Testis (tissue), 3 donors: ENCODE measurements around the gene TBC1D22A. TPM values are rescaled to one million over a fixed set of nuclear protein-coding genes. Genes with fewer than 3 reads are reported as not detected.

Experiments
- DNase-seq: peaks from one replicate; pipeline ENCODE4 v3.0.0-alpha.2; 2019
- H3K27ac ChIP-seq, 2 donors: fragments of 200-600 bp; sonication (generic); one replicate each; pipeline ENCODE4 v1.5.1; 2019
- H3K27me3 ChIP-seq: fragments of 200-600 bp; sonication (generic); one replicate; pipeline ENCODE4 v1.5.1; 2019
- H3K36me3 ChIP-seq: fragments of 200-600 bp; sonication (generic); one replicate; pipeline ENCODE4 v1.5.1; 2017; ENCODE audit warnings: low read depth; ENCODE audit errors: missing control alignments
- H3K4me1 ChIP-seq: fragments of 200-600 bp; sonication (generic); one replicate; pipeline ENCODE4 v1.5.1; 2019
- H3K4me3 ChIP-seq, 2 donors: fragments of 200-600 bp; sonication (generic); one replicate each; pipeline ENCODE4 v1.5.1; 2017 to 2019
- H3K9me3 ChIP-seq: fragments of 200-600 bp; sonication (generic); one replicate; pipeline ENCODE4 v1.5.1; 2017
- POLR2A ChIP-seq: fragments of 450-650 bp; IDR thresholded peaks from one replicate; pipeline ENCODE4 v1.6.1; 2017; ENCODE audit warnings: antibody characterized with exemption, mild to moderate bottlenecking, moderate library complexity
- WGBS, 2 donors: methylation state at CpG; one replicate each; pipeline ENCODE4 v1.1.5; 2018; 5-methylcytosine and 5-hydroxymethylcytosine counted together
- intact Hi-C: fragments of 100-400 bp; cut with DNase I; formaldehyde crosslinking; loops from one replicate; pipeline ENCODE4 v1.15.1; 2023; ENCODE audit warnings: low total_unique reads
- polyA plus RNA-seq: library from polyadenylated mRNA; stranded (reverse); fragments of 350-450 nt; fragmentation: Illumina TruSeq; extraction: RNeasy Lipid Tissue Mini Kit (QIAGEN cat#74804); gene quantifications from one replicate; pipeline ENCODE4 v1.2.3, GENCODE V29; 2014; ENCODE audit warnings: low read depth, low replicate concordance; ENCODE audit not compliant: insufficient read depth
- total RNA-seq, 2 donors: library from RNA; depleted of rRNA; stranded (reverse); fragments of >200 nt; gene quantifications; one replicate each; pipeline ENCODE4 v1.2.3, GENCODE V29; 2016
- TF ChIP-seq, protein P1 (sequence below), 3 experiments: fragments of 450-650 bp in 2 of 3; fragments of 200-600 bp in 1 of 3; sonication (generic) in 1 of 3; IDR thresholded peaks; one replicate each; pipeline ENCODE4 v1.5.1; 2016 to 2019; ENCODE audit warnings: antibody characterized with exemption in 3 of 3, mild to moderate bottlenecking in 2 of 3, moderate library complexity in 1 of 3

The TBC1D22A gene
- total and polyA plus RNA-seq, 3 donors from 2014 or later, result 16.6 to 32.8 (median 28.5) TPM

DNA sequence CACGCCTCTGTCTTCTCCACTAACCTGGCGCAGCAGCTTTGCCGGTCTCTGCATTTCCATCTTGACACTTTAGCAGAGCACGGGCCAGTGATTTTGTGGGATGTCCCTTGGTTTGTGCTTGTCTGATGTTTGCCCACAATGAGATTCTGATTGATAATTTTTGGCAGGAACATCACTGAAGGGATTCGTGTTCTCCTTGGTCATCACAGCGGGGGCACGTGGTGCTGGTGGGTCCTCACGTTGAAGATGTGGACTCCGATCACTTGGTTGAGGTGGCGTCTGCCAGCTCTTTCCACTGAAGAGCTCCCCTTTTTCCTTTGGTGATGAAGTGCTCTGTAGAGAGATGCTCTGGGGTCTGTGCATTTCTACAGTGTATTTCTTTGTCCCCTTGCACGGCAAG lies 37.2 kb downstream of the TBC1D22A start:
- H3K9me3 ChIP-seq, result no peaks in the 10 kb centered on the region
- no peaks in the 10 kb centered on the region for H3K27me3 ChIP-seq
- no peaks in the 10 kb centered on the region for H3K36me3 ChIP-seq
- WGBS, 2 donors, result 86 to 89% methylated on average over 11 of the region's 11 CpGs
- intact Hi-C loops, result no loop called here
- H3K4me3 ChIP-seq, result no peak overlapping the region
- no peak for TF ChIP-seq POLR2A
- TF ChIP-seq, protein P1, sequence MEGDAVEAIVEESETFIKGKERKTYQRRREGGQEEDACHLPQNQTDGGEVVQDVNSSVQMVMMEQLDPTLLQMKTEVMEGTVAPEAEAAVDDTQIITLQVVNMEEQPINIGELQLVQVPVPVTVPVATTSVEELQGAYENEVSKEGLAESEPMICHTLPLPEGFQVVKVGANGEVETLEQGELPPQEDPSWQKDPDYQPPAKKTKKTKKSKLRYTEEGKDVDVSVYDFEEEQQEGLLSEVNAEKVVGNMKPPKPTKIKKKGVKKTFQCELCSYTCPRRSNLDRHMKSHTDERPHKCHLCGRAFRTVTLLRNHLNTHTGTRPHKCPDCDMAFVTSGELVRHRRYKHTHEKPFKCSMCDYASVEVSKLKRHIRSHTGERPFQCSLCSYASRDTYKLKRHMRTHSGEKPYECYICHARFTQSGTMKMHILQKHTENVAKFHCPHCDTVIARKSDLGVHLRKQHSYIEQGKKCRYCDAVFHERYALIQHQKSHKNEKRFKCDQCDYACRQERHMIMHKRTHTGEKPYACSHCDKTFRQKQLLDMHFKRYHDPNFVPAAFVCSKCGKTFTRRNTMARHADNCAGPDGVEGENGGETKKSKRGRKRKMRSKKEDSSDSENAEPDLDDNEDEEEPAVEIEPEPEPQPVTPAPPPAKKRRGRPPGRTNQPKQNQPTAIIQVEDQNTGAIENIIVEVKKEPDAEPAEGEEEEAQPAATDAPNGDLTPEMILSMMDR (IDR thresholded peaks at IDR 0.05), result no peak
- no peak overlapping the region for H3K27ac ChIP-seq
- no peak for DNase-seq
- H3K4me1 ChIP-seq, result peaks cover 5% of the 10 kb centered on the region

DNA sequence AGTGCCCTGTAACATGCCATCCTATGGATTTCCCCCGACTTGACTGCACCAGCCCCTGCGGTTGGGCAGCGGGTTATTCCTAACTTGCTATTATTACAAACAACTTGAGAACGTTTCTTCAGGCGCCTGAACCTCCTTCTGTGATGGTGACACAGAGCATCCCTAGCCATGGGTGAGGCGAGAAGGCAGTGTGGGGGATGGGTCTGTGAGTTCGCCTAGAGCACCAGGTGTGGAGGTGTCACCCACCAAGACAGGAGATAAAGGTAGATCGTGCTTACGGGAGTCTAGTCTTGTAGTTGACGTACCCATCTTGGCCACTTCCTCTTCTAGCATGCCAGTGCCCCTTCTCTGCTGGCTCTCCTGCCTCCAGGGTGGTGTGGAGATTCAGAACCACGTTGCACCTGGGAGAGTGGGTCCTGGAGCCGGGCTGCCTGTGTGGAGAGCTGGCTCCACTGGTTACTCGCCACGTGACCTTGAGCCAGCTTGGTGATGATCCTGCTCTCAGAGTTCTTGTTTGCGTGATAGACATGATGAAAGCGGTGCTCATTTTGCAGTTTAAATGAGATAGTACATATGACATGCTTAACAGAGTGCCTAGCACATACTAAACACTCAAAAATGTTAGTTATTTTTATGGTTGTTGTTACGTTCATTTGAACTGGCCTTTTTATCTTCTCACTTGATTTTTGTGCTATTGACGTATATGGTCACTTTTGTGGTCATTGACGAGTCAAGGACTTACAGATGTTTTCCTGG lies 37.8 kb downstream of the TBC1D22A start:
- H3K9me3 ChIP-seq, result no peaks in the 10 kb centered on the region
- no peak overlapping the region for H3K27ac ChIP-seq
- TF ChIP-seq, protein P1 (IDR thresholded peaks at IDR 0.05), result no peak
- no peak for TF ChIP-seq POLR2A
- WGBS, 2 donors, result 93 to 94% methylated on average over 19 of the region's 19 CpGs
- H3K4me3 ChIP-seq, result no peak overlapping the region
- no peak for DNase-seq
- H3K4me1 ChIP-seq, result peaks cover 5% of the 10 kb centered on the region
- H3K36me3 ChIP-seq, result no peaks in the 10 kb centered on the region
- no peaks in the 10 kb centered on the region for H3K27me3 ChIP-seq
- intact Hi-C loops, result no loop called here

DNA sequence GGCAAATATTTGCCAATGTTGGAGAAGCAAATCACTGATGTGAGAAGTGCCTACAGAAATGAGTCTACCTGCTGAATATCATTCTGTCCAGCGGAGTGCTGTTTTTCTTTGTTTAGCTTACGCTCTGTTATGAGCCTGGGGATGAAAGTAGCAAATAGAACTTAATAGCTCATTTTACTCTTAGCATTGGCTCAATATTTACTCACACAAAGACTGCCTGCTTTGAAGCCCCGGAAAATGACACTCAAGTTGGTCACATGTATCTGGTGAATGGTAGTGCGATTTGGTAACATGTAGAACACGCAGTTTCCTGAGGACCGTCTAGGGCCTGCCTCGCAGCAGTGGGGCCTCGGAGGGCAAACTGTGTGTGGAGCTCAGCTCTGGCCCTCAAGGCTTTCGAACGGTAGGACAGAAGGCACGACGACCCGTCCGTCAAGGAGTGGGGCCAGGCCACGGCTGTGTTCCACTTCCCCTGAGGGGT lies 38.9 kb downstream of the TBC1D22A start:
- no peaks in the 10 kb centered on the region for H3K36me3 ChIP-seq
- H3K4me3 ChIP-seq, result no peak overlapping the region
- no peaks in the 10 kb centered on the region for H3K9me3 ChIP-seq
- no peaks in the 10 kb centered on the region for H3K27me3 ChIP-seq
- intact Hi-C loops, result no loop called here
- 87 to 97% methylated on average over 8 to 15 of the region's 15 CpGs for WGBS, 2 donors
- H3K27ac ChIP-seq, result no peak overlapping the region
- DNase-seq, result no peak
- H3K4me1 ChIP-seq, result peaks cover 5% of the 10 kb centered on the region
- no peak for TF ChIP-seq POLR2A
- TF ChIP-seq, protein P1 (IDR thresholded peaks at IDR 0.05), result no peak

DNA sequence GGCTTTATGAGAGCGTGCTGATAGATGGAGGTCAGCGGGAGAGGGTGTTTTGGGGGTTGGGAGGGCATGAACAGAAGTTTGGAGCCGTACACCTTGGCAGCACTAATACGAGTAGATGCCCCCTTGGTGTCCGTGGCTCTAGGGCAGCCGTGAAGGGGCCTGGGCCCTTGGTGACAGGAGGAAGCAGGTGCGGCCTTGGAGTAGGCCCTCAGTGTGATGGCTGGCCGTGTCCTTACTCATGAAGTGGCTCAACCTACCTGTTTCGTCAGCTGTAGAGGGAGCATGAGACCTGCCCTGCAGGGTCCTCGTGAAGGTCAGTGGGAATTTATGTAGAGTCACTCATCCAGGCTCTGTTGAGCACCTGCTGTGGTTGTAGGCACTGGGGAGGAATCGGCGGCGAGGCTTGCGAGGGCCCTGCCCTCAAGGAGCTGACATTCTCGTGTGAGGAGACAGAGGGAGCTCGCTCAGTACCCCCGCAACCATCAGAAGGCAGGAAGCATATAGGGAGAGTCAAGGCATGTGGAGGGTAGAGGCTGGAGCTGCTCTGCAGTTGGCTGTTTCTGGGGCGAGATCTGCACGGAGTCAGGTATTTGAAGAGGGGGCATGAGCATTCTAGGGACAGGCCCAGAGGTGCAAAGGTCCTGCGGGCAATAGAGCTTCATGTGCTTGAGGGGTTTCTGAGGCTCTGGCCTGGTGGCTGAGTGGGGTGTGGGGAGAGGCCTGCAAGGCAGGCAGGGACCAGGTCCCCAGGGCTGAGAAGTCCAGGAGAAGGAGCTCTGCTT lies 39.6 kb downstream of the TBC1D22A start:
- DNase-seq, result no peak
- 96 to 98% methylated on average over 12 to 20 of the region's 20 CpGs for WGBS, 2 donors
- intact Hi-C loops, result no loop called here
- Histone ChIP-seq H3K27ac (no peak overlapping the region), H3K36me3 (no peaks in the 10 kb centered on the region), H3K27me3 (no peaks in the 10 kb centered on the region), H3K4me3 (no peak overlapping the region), H3K4me1 (peaks cover 5% of the 10 kb centered on the region), H3K9me3 (no peaks in the 10 kb centered on the region)
- TF ChIP-seq, protein P1 (IDR thresholded peaks at IDR 0.05), result no peak
- TF ChIP-seq POLR2A, result no peak
